Activated T-cell treated with anti-CD3 and anti-CD28 coated beads for 4 hours (primary cell): ENCODE data around the gene ARL6IP5.

Experiments used
- DNase-seq: peaks from one replicate; pipeline ENCODE4 v3.0.0-alpha.2; 2020

ARL6IP5 gene

DNA sequence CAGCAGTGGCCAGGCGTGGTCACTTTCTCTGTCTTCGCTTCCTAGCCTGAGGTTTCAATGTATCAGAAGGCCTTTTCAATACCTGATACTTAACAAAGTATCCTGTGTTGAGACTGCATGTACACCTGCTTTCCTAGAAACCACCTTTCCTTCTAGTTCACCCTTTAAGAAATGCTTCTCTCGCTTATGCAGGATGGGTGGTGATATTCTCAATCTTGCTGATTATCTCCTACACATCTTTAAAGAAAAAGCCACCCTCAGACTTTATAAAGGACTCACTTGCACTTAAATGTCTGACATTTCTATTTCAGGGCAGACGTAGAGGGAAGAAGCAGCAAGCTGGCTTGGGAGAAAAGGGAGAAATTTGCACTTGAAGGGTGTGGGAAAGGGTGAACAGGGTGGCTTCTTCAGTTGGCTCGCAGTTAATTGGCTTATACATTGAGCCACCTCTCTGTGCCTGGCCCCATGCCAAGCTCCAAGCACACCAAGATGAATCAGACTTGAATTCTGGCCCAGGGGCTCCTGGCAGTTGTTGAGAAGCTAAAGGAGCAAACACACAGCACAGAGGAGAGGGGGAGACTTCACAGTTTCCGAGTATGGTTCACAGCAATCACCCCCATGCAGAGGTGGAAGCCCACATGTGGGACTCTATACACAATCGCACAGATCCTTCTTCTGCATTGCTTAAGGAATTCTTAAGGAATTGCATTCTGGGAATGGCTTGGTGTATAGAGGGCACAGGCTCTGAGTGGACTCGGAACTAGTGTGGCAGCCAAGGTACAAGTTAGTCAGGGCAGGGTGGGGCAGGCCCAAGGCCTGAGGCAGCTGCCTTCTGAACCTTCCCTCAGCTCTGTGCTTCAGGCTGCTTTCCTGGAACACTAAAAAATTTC is 1.3 kb downstream of the ARL6IP5 start:
- peak; percentile 63 for DNase-seq

DNA sequence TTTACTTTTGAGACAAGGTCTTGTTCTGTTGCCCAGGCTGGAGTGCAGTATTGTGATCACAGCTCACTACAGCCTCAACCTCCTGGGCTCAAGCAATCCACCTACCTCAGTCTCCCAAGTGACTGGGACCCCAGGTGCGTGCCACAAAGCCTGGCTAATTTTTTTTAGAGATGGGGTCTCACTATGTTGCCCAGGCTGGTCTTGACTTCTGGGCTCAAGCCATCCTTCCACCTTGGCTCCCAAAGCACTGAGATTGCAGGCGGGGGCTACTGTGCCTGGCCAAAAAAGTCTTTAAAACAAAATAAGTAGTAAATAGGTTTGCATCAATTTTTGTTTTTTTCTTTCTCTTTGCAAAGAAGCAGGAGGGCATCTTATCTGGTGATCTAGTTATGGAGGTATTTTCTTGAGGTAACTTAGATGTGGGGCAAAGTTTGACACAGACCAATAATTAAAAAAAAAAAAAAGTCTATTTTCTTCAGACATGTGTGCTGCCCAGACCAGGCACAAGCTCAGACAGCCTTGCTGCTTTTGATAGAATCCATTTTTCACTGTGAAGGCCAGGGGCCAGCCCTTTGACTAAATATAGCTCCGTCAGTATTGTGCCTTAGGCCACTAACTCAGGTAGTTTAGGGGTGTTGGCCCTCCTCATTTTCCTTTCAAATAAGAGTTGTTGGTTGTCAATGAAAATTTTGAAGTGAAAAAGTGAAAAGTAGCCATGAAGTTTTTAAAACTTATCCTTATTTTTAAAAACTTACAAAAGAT is 2.5 kb downstream of the ARL6IP5 start:
- no peak for DNase-seq

DNA sequence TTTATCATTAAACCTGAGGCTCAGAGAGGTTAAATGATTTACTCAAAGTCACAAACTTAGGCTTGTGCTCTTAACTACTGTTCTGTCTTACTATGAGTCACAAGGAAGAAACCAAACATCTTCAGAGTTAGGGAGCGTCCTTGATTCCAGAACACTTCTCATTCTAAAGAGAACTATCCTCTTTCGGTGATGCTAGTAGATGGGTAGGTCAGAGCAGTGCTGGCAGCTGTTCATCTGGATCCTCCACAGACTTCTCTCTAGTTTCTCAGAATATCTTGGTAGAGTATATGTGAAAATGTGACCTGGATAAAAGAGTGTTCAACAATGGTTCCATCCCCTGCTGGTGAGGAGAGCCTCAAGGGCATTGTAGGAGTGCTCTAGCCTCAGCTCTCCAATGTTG is 3.3 kb downstream of the ARL6IP5 start:
- no peak for DNase-seq

DNA sequence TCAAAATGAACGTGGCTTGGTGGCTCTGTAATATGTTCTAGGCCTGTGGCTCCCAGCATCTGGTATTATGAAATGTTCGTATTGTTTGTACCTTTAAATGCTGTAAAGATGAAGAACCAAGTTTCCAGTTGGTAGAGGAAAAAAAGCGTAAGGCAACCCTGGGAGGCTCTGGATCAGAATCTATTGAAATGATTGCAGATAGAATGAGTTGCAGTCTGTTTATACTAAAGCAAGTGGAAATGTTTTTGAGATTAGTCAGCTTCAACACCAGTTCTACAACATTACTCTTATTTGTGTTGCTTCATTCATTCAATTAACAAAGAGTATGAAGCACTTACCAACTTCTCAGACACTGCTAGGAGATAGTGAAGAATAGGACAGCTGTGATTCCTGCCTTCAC is 5.3 kb downstream of the ARL6IP5 start:
- no peak for DNase-seq

DNA sequence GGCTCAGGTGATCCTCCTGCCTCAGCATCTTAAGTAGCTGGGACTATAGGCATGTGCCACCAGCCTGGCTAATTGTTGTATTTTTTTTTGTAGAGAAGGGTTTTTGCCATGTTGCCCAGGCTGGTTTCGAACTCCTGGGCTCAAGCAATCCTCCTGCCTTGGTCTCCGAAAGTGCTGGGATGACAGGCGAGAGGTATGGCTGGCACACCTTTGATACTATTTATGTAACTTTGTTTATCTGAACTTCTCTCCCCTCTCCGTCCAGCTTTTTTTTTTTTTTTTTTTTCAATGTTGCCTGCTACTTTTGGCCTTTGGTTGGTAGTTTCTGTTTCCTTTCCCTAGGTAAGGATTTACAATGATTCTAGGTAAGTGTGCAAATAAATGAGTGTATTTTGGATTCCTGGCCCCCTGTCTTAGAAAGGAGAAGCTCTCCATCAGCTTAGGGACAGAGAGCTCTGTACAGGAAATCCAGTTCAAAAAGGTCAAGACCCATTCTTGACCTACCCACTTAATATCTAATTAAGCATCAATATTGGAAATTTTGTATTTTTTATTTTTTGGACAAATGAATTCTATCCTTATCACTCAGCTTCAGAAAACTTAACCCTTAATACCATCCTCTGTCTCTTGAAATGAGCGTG is 6.8 kb downstream of the ARL6IP5 start:
- DNase-seq = no peak

DNA sequence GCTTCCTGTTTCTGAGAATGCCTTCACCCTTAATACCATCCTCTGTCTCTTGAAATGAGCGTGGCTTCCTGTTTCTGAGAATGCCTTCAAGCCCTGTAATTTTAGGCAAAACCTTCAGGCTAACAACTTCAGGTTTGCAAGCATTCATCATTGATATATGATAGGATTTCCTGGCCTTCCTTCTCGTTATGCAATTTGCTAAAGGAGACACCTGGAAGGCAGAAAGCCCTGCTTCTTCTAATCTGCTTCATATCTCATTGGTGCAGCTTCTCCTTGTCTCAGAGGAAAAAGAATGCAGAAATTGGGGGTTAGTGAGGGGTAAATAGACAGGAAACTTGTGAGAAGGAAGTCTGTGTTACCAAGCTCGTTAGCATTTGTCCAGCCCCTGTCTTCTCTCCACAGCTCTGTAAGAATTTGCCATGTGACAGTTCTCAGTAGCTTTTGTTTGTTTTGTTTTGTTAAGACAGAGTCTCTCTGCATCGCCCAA is 7.3 kb downstream of the ARL6IP5 start:
- no peak for DNase-seq

DNA sequence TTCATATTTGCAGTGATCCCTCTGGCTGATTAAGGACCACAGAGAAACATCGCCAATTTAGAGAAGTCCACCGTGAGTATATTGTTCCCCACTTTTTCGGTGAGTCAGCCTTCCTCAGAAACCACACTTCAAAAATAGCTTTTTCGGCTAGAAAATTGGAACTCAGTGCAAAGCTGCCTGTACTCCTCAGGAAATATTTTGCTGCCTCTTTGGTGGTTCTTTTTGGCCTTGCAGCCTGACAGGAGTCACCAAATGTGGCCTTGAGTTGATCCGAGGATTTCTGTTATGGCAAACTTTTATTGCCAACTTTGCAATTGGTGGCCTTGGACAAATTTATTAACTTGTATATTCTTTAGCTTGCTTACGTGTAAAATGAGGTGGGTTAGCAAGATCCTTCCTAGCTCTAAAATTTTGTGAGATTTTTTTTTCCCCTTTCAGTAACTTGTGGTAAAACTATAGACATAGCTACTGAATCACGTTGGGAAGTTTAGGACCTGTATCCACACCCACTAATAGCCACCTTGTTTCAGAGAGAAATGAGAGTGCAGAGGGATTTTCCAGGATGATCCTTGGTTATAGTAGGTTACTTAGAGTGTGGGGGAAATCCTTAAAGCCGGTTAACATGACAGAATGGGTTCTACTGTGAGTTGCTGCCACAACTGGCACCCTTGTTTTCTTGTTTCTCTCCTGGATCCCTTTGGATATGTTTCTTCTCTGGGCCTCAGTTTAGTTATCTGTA is 9.9 kb downstream of the ARL6IP5 start:
- DNase-seq = no peak

DNA sequence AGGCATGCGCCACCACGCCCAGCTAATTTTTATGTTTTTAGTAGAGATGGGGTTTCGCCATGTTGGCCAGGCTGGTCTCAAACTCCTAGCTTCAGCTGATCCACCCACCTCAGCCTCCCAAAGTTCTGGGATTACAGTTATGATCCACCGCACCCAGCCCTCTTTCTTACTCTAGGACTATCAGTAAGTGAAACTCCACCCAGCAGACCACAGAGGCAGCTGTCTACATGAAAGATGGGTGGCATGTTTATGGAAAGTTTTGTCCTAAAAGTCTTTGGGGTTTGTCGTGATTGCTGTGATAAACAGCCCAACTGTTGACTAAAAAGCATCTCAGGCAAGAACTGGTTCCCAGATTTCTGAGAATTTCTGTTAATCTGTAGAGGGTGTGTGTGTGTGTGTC is 10.9 kb downstream of the ARL6IP5 start:
- DNase-seq = no peak

DNA sequence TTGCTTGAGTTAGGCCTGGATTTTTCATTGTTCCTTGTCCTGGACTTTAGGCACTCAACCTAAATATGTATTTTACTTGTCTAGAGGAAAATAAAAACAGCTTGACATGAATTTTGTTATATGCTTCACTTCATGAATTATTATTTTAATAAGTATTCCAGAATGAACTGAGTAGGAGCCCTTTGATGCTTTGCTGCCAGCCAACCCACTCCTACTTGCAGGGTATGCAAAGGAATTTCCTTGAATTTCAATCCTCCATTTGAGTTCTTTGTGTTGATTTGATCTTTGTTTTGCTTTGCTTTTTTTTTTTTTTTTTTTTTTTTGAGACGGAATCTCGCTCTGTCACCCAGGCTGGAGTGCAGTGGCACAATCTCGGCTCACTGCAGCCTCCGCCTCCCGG is 11.6 kb downstream of the ARL6IP5 start:
- DNase-seq = no peak

DNA sequence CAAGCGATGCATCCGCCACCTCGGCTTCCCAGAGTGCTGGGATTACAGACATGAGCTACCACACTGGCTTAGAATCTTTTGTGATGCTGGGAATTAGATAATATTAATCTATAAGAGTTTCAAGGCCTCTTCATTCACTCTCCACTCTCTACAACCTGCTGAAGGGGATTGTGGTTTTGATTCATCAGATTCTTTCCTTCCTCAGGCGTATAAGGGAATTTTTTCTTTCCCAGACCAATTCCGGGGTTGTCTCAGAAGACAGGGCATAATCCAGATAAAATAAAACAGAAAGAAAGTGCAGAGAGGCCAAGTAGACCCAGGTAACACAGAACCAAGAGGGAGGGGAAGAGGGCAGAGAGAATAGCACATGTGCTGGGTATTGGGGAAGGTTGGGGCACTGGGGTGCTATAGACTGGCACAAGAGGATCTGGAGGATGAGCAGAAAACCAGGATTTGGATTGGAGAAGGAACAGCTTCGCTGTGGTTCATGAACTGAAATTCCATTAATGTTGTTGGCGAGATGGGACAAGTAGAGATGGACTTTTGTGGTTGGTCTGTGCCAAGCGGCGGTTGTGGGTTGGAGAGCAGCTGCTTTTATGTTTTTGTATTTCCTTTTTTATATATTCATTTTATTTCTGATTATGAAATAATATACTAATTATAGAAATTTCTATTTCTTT is 12.8 kb downstream of the ARL6IP5 start:
- DNase-seq = no peak

DNA sequence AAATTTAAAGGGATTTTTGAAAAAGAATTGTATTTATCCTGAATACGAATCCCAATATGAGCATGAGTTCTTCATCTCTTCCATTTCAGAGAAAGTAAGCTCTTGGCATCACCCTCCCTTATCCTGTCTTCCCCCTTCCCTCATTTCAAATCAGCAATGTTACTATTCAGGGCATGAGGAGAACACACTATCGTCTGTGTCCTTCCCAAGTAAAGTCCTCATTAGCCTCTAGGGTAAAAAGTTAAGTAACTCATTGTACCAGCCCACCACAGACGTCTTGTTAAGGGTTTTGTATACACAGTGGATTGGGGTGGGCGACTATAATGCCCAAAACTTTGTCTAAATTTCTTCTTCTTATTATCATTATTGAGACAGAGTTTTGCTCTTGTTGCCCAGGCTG is 14.8 kb downstream of the ARL6IP5 start:
- no peak for DNase-seq

DNA sequence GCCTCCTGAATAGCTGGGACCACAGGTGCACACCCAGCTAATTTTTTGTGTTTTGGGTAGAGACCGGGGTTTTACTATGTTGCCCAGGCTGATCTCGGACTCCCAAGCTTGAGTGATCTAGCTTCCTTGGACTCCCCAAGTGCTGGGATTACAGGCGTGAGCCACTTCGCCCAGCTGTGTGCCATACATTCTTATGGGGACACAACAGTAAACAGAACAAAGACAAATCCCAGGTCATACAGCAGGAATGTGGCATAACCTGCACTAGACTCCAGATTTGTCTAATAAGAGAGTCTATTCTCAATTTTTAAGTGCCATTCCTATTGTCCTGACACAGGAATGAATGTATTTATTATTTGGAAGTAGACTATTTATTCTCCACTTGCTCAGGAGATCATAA is 17.6 kb downstream of the ARL6IP5 start:
- no peak for DNase-seq

DNA sequence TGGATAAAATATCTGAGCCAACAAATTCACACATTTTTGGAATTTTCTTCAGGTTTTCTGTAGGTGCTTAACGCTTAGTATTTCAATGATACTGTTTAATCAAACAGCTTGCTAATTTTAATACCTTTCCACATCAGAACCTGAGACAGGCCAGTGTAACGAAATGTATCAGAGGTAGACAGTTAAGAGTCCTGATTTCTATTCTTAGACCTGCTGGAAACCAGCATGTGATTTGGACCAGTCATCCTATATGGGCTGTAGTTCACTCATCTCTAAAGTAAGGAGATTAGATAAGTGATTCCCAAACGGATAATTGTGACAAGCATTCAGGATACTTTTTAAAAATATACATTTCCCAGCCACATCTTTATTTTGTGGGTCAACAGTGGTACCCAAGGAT is 18.4 kb downstream of the ARL6IP5 start:
- DNase-seq = no peak

DNA sequence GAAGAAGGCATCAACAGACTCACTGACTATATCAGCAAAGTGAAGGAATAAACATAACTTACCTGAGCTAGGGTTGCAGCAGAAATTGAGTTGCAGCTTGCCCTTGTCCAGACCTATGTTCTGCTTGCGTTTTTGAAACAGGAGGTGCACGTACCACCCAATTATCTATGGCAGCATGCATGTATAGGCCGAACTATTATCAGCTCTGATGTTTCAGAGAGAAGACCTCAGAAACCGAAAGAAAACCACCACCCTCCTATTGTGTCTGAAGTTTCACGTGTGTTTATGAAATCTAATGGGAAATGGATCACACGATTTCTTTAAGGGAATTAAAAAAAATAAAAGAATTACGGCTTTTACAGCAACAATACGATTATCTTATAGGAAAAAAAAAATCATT is 19.8 kb downstream of the ARL6IP5 start:
- no peak for DNase-seq

DNA sequence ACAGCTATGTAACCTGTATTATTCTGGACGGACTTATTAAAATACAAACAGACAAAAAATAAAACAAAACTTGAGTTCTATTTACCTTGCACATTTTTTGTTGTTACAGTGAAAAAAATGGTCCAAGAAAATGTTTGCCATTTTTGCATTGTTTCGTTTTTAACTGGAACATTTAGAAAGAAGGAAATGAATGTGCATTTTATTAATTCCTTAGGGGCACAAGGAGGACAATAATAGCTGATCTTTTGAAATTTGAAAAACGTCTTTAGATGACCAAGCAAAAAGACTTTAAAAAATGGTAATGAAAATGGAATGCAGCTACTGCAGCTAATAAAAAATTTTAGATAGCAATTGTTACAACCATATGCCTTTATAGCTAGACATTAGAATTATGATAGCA is 20.6 kb downstream of the ARL6IP5 start:
- no peak for DNase-seq

DNA sequence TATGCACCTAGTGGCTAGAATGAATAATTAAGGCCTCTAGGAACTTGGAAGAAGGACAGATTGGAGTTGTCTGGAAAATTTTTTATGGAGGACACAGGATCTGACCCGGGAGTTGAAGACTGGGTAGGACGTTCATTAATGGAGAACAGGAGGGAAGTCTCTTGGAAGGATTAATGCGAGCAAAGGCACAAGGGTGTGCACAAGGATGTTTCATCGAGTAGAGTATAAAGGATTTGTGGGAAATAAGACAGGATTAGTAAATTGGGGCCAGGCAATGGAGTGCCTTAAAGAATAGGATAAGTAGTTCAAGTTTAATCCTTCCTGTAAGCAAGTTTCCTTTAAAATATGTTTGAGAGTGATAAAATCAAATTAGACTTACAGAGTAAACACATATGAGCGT is 23.1 kb downstream of the ARL6IP5 start:
- no peak for DNase-seq

DNA sequence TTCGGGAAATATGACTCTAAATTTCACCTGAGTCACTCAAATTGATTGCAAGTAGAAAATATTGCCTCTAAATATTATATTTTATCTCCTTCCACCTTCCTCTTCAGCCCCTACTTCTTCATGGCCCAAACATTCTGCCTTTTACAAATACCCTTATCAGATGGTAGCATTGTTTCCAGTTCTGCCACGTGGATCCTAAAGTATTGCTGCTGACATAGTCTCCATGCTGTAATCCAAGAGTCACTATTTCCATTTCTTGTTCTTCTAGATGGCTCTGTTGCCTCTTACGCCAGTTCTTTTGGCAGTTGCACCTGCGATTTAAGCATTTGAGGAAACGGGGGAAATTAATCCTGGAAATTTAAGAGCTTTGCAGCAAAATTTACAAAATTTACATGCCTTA is 24.1 kb downstream of the ARL6IP5 start:
- DNase-seq = no peak

DNA sequence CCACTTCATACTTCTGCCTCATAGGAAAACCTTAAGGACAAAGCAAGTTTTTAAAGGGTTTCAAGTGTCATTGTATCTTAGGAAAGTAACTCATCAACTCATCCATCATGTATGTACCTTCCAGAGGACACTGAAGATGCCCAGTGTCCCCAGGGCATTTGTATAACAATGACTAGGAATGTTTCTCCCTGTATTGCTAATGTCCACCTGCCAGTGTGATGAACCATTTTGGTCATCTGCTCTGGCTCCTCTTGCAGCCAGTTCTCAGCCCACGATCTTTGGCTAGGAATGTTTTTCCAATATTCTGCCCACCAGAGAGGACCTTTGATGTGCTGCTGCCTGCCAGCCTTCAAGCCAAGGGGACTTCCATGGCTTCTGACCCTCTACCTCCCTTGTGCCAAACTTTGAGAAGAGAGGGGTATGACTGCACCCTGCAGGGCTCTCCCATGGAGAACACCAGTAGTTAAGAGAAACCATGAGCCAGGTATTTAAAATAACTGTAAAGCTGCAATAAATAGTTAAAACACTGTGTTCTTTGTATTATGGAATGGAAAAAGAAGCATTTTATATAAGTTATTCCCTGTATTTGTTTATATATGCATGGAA is 26.3 kb downstream of the ARL6IP5 start:
- DNase-seq = no peak

DNA sequence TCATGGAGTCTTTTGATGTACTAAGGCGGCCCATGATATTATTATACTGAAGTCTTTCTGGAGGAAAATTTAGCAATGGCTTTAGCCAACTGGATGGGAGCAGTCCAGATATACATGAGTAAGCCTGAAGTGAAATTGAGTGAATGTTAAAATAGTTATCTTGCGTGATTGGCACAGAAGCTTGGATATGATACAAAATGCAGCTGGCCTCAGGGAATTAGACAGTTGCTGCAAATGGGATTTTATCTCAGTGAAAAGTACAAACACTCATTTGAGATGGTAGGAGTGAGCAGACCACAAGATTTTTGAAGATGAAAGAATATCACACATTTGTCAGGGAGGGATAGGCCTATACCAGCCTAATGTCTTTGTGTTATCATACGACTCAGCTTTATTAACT is 28.8 kb downstream of the ARL6IP5 start:
- no peak for DNase-seq

DNA sequence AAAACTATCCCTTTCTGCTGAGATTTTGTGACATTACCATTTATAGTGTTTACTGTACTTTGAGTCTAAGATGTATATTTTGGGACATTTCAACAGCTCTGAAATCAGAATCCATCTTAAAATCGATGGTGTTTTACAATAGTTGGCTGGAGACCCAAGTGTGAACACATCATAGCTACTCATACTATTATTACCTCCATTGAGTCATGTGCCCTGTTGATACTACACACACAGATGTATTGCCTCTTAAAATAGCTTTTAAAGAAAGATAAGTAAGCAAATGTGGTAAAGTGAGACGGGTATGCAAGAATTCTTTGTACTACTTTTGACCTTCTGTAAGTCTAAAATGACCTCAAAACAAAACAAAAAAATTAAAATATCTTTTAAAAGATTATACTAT is 31.0 kb downstream of the ARL6IP5 start:
- no peak for DNase-seq

DNA sequence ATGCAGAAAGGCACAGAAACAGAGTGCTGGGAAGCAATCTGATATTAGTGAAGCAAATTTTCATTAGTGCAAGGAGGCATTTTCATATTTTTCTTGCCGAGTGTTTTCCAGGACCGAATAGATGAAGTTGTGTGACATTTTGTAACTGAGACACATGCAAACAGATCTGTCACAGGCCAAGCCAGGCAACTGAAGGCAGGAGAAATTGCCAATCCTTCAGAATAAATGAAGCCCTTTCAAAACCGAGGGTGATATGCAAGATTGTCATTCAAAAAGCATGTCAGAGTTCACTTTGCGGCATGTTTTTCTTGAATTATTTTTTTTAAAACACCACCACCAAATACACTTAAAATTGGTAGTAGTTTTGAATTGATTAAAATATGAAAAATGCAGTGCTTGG is 31.4 kb downstream of the ARL6IP5 start:
- DNase-seq = no peak

DNA sequence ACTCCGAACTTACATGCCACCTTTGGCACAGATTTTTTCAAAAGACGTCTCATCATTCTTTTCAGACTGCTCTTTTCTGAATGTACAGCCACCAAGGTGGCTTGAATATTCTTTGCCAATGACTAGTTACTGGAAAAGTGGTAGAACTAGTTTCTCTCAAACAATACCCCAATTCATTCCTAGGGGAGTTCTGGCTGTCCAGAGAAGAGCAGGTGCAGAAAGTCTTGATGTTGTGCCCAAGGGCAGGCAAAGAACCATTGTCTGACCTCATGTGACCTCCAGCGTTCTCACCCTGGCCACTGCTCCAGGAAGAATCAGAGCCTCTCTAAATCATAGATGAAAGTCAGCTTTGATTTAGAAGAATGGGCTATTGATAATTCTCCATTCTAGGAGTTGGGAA is 32.2 kb downstream of the ARL6IP5 start:
- DNase-seq = no peak
